GM12878 (cell line): ENCODE measurements around the gene SPATS2L. TPM values are rescaled to one million over a fixed set of nuclear protein-coding genes. Genes with fewer than 3 reads are reported as not detected.
A peak's percentile ranks its signal among the peaks of the same experiment; 100 is the strongest.

Experiments used
- ATAC-seq: fragments of 200-7000 bp; cut with Tn5 transposase; 3 replicates; pipeline ENCODE4 v1.9.1; 2020; ENCODE audit warnings: mild to moderate bottlenecking, moderate library complexity
- BruUV-seq: library from RNA; stranded (reverse); fragments of 400-500 nt; replicated peaks from 2 replicates; lab custom pipeline; 2021; lab: Mats Ljungman, UMichigan
- CTCF ChIA-PET: fragments of 300-600 bp; sonication (Branson Sonifier 250); formaldehyde crosslinking; extraction: SDS; loops from one replicate; lab custom pipeline; 2021; ENCODE audit warnings: inconsistent platforms; lab: Yijun Ruan, JAX
- POLR2A ChIA-PET: fragments of 350-600 bp; formaldehyde crosslinking; extraction: SDS; loops from one replicate; lab custom pipeline; 2021; ENCODE audit warnings: inconsistent platforms; lab: Charles Lee
- RAD21 ChIA-PET: fragments of 300-600 bp; sonication (Branson Sonifier 250); formaldehyde crosslinking; loops from one replicate; lab custom pipeline; 2023; ENCODE audit warnings: antibody characterized with exemption; ENCODE audit not compliant: unreplicated experiment; lab: Charles Lee
- SMC1A ChIA-PET: fragments of 300-600 bp; sonication (Branson Sonifier 250); formaldehyde crosslinking; loops from one replicate; lab custom pipeline; 2023; ENCODE audit not compliant: unreplicated experiment, uncharacterized antibody; lab: Charles Lee
- DNase-seq: peaks from one replicate; pipeline ENCODE4 v3.0.0-alpha.2; 2011; ENCODE audit warnings: low read depth, low spot score
- FAIRE-seq: peaks from 3 replicates; lab custom pipeline; 2011; peaks lifted over from hg19 to GRCh38; lab: Jason Lieb, UNC
- H2AFZ ChIP-seq: 2 replicates; pipeline ENCODE4 v1.6.0; 2011; ENCODE audit warnings: low read depth, low read length, control low read depth; ENCODE audit not compliant: control insufficient read depth
- H3K27ac ChIP-seq: 2 replicates; pipeline ENCODE4 v1.5.1; 2011; ENCODE audit warnings: control low read depth; ENCODE audit not compliant: control insufficient read depth, insufficient read depth
- H3K27me3 ChIP-seq, 2 experiments: replicated peaks in 1 of 2; 2 replicates each; pipeline versions ENCODE4 v1.6.0 to v1.6.1; 2011; ENCODE audit warnings: low read length in 1 of 2; ENCODE audit not compliant: control insufficient read depth in 2 of 2, insufficient read depth in 2 of 2
- H3K36me3 ChIP-seq, 2 experiments: 2 replicates each; pipeline ENCODE4 v1.5.1; 2011; ENCODE audit warnings: low read length in 1 of 2; ENCODE audit not compliant: control insufficient read depth in 2 of 2, insufficient read depth in 2 of 2
- H3K4me1 ChIP-seq: 2 replicates; pipeline ENCODE4 v1.6.1; 2011; ENCODE audit warnings: mild to moderate bottlenecking, low read length, moderate library complexity, mixed read lengths; ENCODE audit not compliant: control insufficient read depth, insufficient read depth
- H3K4me2 ChIP-seq: 2 replicates; pipeline ENCODE4 v1.6.0; 2011; ENCODE audit warnings: control low read depth; ENCODE audit not compliant: control insufficient read depth, insufficient read depth
- H3K4me3 ChIP-seq: fragments of 200-600 bp; sonication (generic); 2 replicates; pipeline ENCODE4 v1.5.1; 2016
- H3K79me2 ChIP-seq: 2 replicates; pipeline ENCODE4 v1.6.0; 2011; ENCODE audit warnings: low read length; ENCODE audit not compliant: control insufficient read depth, insufficient read depth
- H3K9ac ChIP-seq: 2 replicates; pipeline ENCODE4 v1.8.0; 2011; ENCODE audit warnings: low read length, control low read depth, mixed read lengths; ENCODE audit not compliant: control insufficient read depth, insufficient read depth
- H3K9me3 ChIP-seq: replicated peaks from 3 replicates; pipeline ENCODE4 v1.5.1; 2011; ENCODE audit warnings: mild to moderate bottlenecking, low read length; ENCODE audit not compliant: control insufficient read depth, insufficient read depth
- H4K20me1 ChIP-seq: 2 replicates; pipeline ENCODE4 v1.6.0; 2011; ENCODE audit not compliant: control insufficient read depth, insufficient read depth
- CREM ChIP-seq: IDR thresholded peaks from 2 replicates; pipeline ENCODE4 v1.6.1; 2014; ENCODE audit warnings: antibody characterized with exemption, low read depth
- EP300 ChIP-seq, 2 experiments: fragments of 150-350 bp in 1 of 2; IDR thresholded peaks; 2 replicates each; pipeline ENCODE4 v1.6.1; 2011 to 2012; ENCODE audit warnings: low read depth in 2 of 2, low read length in 2 of 2, borderline replicate concordance in 1 of 2, improper control_type of control experiment in 1 of 2, inconsistent platforms in 1 of 2; ENCODE audit not compliant: control insufficient read depth in 1 of 2
- GATAD2B ChIP-seq: fragments of 450-650 bp; conservative IDR thresholded peaks from 2 replicates; pipeline ENCODE4 v1.6.1; 2017; ENCODE audit warnings: low read depth, mild to moderate bottlenecking, moderate library complexity
- IKZF2 ChIP-seq, 2 experiments: fragments of 450-650 bp; IDR thresholded peaks; 2 replicates each; pipeline ENCODE4 v1.6.1; 2017; ENCODE audit warnings: mild to moderate bottlenecking in 2 of 2, moderate library complexity in 2 of 2
- MXI1 ChIP-seq: fragments of 150-350 bp; IDR thresholded peaks from 2 replicates; pipeline ENCODE4 v1.6.1; 2011; ENCODE audit warnings: low read depth, mild to moderate bottlenecking, inconsistent platforms, low read length, improper control_type of control experiment
- MYB ChIP-seq: fragments of 150-350 bp; IDR thresholded peaks from 2 replicates; pipeline ENCODE4 v1.6.1; 2014; ENCODE audit warnings: mild to moderate bottlenecking, low read depth, low read length, borderline replicate concordance
- SMC3 ChIP-seq: IDR thresholded peaks from 2 replicates; pipeline ENCODE4 v1.6.1; 2011; ENCODE audit warnings: low read length, improper control_type of control experiment, borderline replicate concordance
- TBL1XR1 ChIP-seq: IDR thresholded peaks from 2 replicates; pipeline ENCODE4 v1.6.1; 2012; ENCODE audit warnings: low read depth, low read length, improper control_type of control experiment
- ZNF622 ChIP-seq: fragments of 450-650 bp; IDR thresholded peaks from 2 replicates; pipeline ENCODE4 v1.6.1; 2017; ENCODE audit warnings: mild to moderate bottlenecking, inconsistent platforms
- ZZZ3 ChIP-seq: IDR thresholded peaks from 2 replicates; pipeline ENCODE4 v1.6.1; 2011; ENCODE audit warnings: low read depth; ENCODE audit not compliant: control insufficient read depth, insufficient read length
- WGBS: methylation state at CpG from one replicate; pipeline ENCODE4 v1.1.6; 2016; ENCODE audit warnings: low lambda C conversion rate; ENCODE audit not compliant: insufficient replicate concordance, insufficient coverage; ENCODE audit errors: missing lambda C conversion rate; 5-methylcytosine and 5-hydroxymethylcytosine counted together
- in situ Hi-C: fragments of 300-500 bp; cut with MboI; formaldehyde crosslinking; loops from 9 replicates; pipeline ENCODE4 v1.14.3; 2018; ENCODE audit warnings: mixed read lengths
- intact Hi-C: fragments of 100-400 bp; cut with micrococcal nuclease; formaldehyde crosslinking; loops from one replicate; pipeline ENCODE4 v1.14.2; 2022; ENCODE audit not compliant: unreplicated experiment
- polyA plus RNA-seq, 11 experiments: library from polyadenylated mRNA; depleted of rRNA in 4 of 11; unstranded in 6 of 11; stranded (reverse) in 5 of 11; fragments of >200 nt; fragmentation: Nextera tagmentation in 4 of 11; fragmentation: Illumina TruSeq in 1 of 11; extraction: Ambion mirVana in 4 of 11; extraction: Trizol in 1 of 11; gene quantifications; 1 replicate in 1 of 11; 2 replicates in 10 of 11; pipeline versions ENCODE4 v1.2.1 to v1.2.3, GENCODE V29; 2011 to 2016; ENCODE audit warnings: inconsistent platforms in 2 of 11, missing spikeins in 2 of 11, low read depth in 1 of 11
- total RNA-seq, 4 experiments: library from RNA; depleted of rRNA in 3 of 4; stranded (reverse); fragments of >200 nt in 3 of 4; fragmentation: Illumina TruSeq in 1 of 4; extraction: Trizol in 1 of 4; gene quantifications; 2 replicates each; pipeline versions ENCODE4 v1.2.1 to v1.2.3, GENCODE V29; 2013 to 2021

The SPATS2L gene
- total and polyA plus RNA-seq, 10 of the 15 experiments (the other 5 are each of a cell fraction or from before 2014, with no cell fraction given), result 5.2 to 30.0 (median 20.1) TPM

- no peaks in the 10 kb centered on the region for H3K36me3 ChIP-seq
- RAD21 ChIA-PET, result interaction anchor here (1.0 to 1.8 kb wide), 2 partner anchors 102 to 165 kb away, joined by 3 to 7 read pairs; no protein-coding TSS in a partner anchor
- no peak for FAIRE-seq
- ATAC-seq, result peak; percentile 13
- SMC1A ChIA-PET, result interaction anchor here (0.9 to 2.2 kb wide), 7 partner anchors 10 to 175 kb away, joined by 3 to 9 read pairs (median 4); no protein-coding TSS in a partner anchor
- in situ Hi-C loops (no loop called here), intact Hi-C loops (loop anchor here (2.0 to 5.0 kb wide), 4 partner anchors 67 to 323 kb away; no protein-coding TSS in a partner anchor)
- H3K9ac ChIP-seq, result peak overlapping the region; percentile 61
- TF ChIP-seq CREM (no peak), EP300 (IDR thresholded peaks at IDR 0.05; ENCODE audit: borderline replicate concordance in 1 of 2, control insufficient read depth in 1 of 2, low read depth in 2 of 2, low read length in 2 of 2) (no peak), MYB (no peak), ZNF622 (no peak), IKZF2 (IDR thresholded peaks at IDR 0.05) (no peak), ZZZ3 (no peak), SMC3 (no peak), MXI1 (no peak), TBL1XR1 (no peak), GATAD2B (no peak)
- peak overlapping the region; percentile 64 for H3K27ac ChIP-seq
- H3K79me2 ChIP-seq, result peaks cover 18% of the 10 kb centered on the region
- 26% methylated on average over 14 of the region's 14 CpGs for WGBS
- CTCF ChIA-PET, result interaction anchor here (0.9 to 1.9 kb wide), 5 partner anchors 48 to 178 kb away, joined by 3 to 6 read pairs (median 3); no protein-coding TSS in a partner anchor
- H3K4me3 ChIP-seq, result peak overlapping the region; percentile 73
- H3K4me2 ChIP-seq, result peak overlapping the region; percentile 93
- no peaks in the 10 kb centered on the region for H3K27me3 ChIP-seq
- POLR2A ChIA-PET, result interaction anchor here (0.6 to 1.0 kb wide), 2 partner anchors 15 to 375 kb away, joined by 3 to 4 read pairs; no protein-coding TSS in a partner anchor
- H3K4me1 ChIP-seq, result peaks cover 4% of the 10 kb centered on the region; the same call in 1 of the 2 replicates
- H4K20me1 ChIP-seq, result no peaks in the 10 kb centered on the region
- H3K9me3 ChIP-seq, result no peaks in the 10 kb centered on the region
- H2AFZ ChIP-seq, result peak overlapping the region; percentile 97
- no TSS peak for BruUV-seq
- no peak for DNase-seq
These were observed 697 bp upstream of the SPATS2L start for GRCh38 chr2:200305797-200306195.
